Measurements from ENCODE around the gene UPF1. TPM values are rescaled to one million over a fixed set of nuclear protein-coding genes. Genes with fewer than 3 reads are reported as not detected.

The UPF1 gene
- total RNA-seq, 1 donor: 37.3 TPM

GRCh38 chr19:18839465-18840287 lies 7.9 kb downstream of the UPF1 start:
- no peak for TF ChIP-seq CTCF (IDR thresholded peaks at IDR 0.05; ENCODE audit: insufficient read depth, low read length)
- no peak for DNase-seq (ENCODE audit: low read depth)
- no peak overlapping the region for H3K4me3 ChIP-seq (ENCODE audit: low read depth, low read length)

GRCh38 chr19:18840288-18841267 lies 8.8 kb downstream of the UPF1 start:
- TF ChIP-seq CTCF (IDR thresholded peaks at IDR 0.05; ENCODE audit: insufficient read depth, low read length): no peak
- H3K4me3 ChIP-seq (ENCODE audit: low read depth, low read length): no peak overlapping the region
- DNase-seq (ENCODE audit: low read depth): no peak

- DNase-seq (ENCODE audit: low read depth): no peak
- TF ChIP-seq CTCF (IDR thresholded peaks at IDR 0.05; ENCODE audit: insufficient read depth, low read length): no peak
- no peak overlapping the region for H3K4me3 ChIP-seq (ENCODE audit: low read depth, low read length)
These were observed 9.6 kb downstream of the UPF1 start for GRCh38 chr19:18841400-18841799.

- no peak for TF ChIP-seq CTCF (IDR thresholded peaks at IDR 0.05; ENCODE audit: insufficient read depth, low read length)
- H3K4me3 ChIP-seq (ENCODE audit: low read depth, low read length): no peak overlapping the region
- DNase-seq (ENCODE audit: low read depth): no peak
These were observed 10.4 kb downstream of the UPF1 start for GRCh38 chr19:18842166-18842565.

- DNase-seq (ENCODE audit: low read depth): no peak
- TF ChIP-seq CTCF (IDR thresholded peaks at IDR 0.05; ENCODE audit: insufficient read depth, low read length): no peak
- H3K4me3 ChIP-seq (ENCODE audit: low read depth, low read length): no peak overlapping the region
These were observed 12.2 kb downstream of the UPF1 start for GRCh38 chr19:18843960-18844359.

- H3K4me3 ChIP-seq (ENCODE audit: low read depth, low read length): no peak overlapping the region
- TF ChIP-seq CTCF (IDR thresholded peaks at IDR 0.05; ENCODE audit: insufficient read depth, low read length): no peak
- DNase-seq (ENCODE audit: low read depth): no peak
These were observed 13.1 kb downstream of the UPF1 start for GRCh38 chr19:18844806-18845329.
